ENCODE data around the gene TGM2.

DNA sequence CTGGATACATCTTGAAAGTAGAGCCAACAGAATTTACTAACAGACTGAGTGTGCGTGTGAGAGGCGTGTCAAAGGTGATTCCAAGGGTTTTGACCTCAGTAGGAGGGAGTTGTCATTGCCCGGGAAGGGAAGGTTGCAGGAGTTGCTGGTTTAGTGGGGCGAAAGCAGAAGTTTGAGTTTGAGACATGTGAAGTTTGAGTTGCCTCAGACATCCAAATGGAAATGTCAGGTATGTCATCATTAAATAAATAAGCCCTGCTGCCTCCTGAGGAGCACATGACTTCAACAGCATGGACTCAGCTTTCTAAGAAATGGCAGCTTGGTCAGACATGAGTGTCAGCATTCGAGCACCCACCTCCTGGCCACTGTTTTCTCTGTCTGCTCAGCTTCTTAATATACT is 26.6 kb upstream of the TGM2 start:
- TF ChIP-seq, protein P1, sequence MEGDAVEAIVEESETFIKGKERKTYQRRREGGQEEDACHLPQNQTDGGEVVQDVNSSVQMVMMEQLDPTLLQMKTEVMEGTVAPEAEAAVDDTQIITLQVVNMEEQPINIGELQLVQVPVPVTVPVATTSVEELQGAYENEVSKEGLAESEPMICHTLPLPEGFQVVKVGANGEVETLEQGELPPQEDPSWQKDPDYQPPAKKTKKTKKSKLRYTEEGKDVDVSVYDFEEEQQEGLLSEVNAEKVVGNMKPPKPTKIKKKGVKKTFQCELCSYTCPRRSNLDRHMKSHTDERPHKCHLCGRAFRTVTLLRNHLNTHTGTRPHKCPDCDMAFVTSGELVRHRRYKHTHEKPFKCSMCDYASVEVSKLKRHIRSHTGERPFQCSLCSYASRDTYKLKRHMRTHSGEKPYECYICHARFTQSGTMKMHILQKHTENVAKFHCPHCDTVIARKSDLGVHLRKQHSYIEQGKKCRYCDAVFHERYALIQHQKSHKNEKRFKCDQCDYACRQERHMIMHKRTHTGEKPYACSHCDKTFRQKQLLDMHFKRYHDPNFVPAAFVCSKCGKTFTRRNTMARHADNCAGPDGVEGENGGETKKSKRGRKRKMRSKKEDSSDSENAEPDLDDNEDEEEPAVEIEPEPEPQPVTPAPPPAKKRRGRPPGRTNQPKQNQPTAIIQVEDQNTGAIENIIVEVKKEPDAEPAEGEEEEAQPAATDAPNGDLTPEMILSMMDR (IDR thresholded peaks at IDR 0.05): no peak
- TF ChIP-seq SMC3 (IDR thresholded peaks at IDR 0.05): no peak
- no peak for TF ChIP-seq BHLHE40 (IDR thresholded peaks at IDR 0.05; ENCODE audit: low read depth, low read length)
- no peak for TF ChIP-seq ZSCAN20 (CRISPR knock-in tag; IDR thresholded peaks at IDR 0.05)
- no peak for TF ChIP-seq POLR2A (IDR thresholded peaks at IDR 0.05; ENCODE audit: low read length)
- TF ChIP-seq, protein P2, sequence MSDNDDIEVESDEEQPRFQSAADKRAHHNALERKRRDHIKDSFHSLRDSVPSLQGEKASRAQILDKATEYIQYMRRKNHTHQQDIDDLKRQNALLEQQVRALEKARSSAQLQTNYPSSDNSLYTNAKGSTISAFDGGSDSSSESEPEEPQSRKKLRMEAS (IDR thresholded peaks at IDR 0.05): no peak
- no peak for TF ChIP-seq EP300 (IDR thresholded peaks at IDR 0.05)
- TF ChIP-seq CBX8 (IDR thresholded peaks at IDR 0.05): no peak
- TF ChIP-seq POLR2AphosphoS2 (conservative IDR thresholded peaks at IDR 0.05; ENCODE audit: low read length): no peak
